Activated naive CD4-positive, alpha-beta T cell treated with anti-CD3 and anti-CD28 coated beads, Interleukin-2, amount 50 U/mL, for 16 hours (primary cell): ENCODE measurements around the gene ALS2.
"Not testable (repeated sequence)": the region's sequence is repeated elsewhere in the genome, so short reads cannot be mapped to it uniquely, and the experiment has no call there.

Experiments used
- DNase-seq: peaks from one replicate; pipeline ENCODE4 v3.0.0-alpha.2; 2020

Gene ALS2

DNA sequence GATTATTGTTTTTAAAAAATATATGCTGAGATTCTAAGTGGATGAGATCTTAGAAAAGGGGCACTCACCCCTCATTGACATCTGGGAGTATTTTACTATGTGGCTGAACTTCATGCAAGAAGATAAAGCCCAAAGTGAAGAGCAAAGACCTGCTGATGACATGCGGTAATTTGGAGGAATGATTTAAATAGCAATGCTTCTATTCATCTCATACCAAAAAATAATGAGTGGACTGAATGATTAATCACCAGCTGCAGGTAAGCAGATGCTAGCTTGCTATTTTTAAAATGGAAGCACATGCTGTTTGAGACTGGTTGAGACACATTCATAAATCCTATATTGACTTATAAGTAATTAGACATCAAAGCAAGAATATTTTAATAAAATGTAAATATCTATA lies 12.9 kb upstream of the ALS2 start:
- DNase-seq: no peak

DNA sequence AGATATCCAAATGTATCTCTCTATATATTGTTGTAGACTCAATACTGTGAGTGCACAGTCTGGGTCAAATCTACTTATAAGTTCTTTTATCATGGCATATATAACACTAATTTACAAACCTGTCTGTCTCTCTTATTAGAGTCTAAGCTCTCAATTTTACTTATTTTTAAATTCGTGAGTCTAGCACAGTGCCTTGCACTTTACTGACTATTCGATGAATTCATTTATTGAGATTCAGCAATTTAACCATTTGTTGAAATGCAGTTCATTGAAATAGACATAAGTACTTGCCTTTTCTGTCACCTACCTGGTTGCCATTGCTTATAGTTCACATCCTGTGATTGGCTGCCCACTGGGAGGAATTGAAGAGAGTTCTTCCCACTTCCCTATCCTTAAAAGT lies 10.3 kb upstream of the ALS2 start:
- DNase-seq: no peak

DNA sequence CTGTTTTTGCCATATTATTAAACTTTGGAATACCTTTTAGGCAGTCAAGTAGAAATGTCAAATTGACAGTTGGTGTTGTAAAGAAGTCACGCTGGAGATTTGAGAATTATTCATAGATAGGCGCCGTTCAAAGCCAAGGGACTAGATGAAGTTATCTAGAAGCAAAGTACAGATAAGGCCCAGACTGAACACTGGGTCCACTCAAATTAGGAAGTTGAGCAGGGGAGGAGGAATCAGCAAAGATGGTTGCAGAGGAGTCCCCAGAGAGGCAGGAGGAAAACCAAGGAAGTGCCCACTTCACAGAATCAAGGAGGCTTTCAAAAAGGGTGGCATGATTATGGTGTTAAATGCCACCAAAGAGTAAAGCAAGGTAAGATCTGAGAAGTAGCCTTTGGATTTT lies 9.6 kb upstream of the ALS2 start:
- no peak for DNase-seq

DNA sequence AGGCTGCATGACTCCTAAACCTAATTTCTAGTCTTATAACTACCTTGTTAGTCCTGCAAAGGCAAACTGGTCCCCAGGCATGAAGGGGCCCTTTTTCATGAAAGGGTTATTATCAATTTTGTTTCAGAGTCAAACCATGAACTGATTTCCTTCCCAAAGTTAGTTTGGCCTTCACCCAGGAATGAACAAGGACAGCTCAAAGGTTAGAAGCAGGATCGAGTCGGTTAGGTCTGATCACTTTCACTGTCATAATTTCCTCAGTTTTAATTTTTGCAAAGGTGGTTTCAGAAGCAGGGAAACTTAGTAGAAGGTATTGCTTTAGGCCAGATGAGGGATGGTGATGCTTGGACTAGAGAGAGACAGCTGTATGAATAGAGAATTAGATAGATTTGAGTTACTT lies 8.7 kb upstream of the ALS2 start:
- DNase-seq: no peak

DNA sequence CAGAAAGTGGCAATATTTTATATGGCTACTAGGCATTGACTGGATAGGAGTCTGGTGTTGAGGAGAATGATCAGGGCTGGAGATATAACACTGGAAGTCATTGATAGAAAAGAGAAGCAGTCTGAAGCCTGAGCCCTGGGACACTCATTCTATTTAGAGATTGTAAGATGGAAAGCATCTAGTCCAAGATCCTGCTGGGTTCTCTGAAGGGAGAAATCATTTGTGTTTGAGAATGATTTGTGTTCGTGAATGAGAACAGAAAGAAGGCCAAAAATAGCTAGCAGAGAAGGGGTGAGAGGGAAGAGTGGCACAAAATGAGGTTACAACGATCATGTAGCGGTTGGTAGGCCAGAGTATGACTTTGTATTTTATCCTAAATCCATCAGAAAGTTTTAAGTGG lies 7.6 kb upstream of the ALS2 start:
- DNase-seq: no peak

DNA sequence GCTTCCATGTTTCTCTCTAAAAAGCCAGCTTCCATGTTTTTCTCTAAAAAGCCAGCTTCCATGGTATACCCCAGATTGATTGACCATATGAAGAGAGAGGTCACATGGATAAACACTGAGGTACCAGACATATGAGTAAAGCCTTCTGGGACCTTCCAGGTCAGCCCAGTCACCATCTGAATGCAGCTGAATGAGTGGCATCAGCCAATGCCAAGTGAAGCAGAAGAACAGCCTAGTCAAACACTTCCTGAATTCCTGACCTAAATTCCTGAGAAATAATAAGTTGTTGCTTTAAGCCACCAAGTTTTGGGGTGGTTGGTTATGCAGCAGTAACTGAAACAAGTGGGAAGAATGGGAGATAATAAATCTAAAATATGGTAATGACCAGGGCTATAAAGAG lies 5.7 kb upstream of the ALS2 start:
- no peak for DNase-seq

DNA sequence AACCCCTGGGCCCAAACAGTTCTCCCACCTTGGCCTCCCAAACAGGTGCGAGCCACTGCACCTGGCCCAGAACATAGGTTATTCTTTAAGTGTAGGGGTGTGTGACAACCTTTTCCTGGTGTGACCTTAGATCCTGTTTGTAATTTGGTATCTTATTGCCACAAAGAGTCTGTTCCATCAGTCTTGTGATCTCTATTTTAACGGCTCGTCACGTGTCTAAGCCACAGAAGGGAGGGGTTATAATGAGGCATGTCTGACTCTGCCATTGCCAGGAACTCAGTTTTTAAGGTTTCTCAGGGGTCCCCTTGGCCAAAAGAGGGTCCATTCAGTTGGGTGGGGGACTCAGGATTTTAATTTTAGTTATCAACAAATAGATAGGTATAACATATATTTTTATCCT lies 4.4 kb upstream of the ALS2 start:
- DNase-seq: no peak

DNA sequence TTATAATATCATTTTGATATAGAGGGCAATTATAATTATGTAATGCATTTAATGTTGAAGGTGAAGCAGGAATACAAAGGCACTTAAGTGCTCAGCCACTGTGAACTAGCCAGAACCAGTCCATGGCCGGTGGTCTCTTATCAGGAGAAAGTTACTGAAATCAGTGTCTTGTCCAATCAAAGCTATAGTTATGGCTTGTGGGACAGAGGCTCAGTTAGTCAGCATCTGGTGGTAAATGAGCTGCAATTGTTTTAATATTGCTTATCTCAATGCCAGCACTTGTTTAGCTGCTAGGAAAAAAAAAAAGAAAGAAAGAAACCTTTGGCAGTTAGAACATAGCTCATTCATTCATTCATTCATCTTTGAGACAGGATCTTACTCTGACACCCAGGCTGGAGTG lies 3.8 kb upstream of the ALS2 start:
- no peak for DNase-seq

DNA sequence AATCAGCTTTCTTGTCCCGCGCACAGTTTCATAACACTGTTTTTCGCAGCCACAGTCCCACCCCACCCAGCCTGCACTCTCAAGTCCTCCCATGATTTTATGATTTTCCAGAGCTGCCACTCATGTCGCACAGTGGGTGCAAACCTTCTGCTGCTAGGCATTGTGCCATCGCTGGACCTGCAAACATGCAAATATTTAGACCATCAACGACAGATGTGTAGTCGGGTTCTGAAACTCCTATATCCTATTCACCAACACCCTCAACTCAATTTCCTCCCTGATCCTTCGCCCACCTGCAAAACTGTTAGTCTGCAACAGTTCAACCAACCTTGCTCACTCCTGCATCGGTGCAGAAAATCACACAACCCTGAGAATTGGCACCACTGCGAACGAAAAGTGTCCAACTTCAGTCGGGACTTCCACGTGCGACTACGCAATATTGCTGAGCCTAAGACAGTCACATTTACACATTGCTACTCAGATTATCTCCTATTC lies 871 bp upstream of the ALS2 start:
- peak; percentile 15 for DNase-seq

DNA sequence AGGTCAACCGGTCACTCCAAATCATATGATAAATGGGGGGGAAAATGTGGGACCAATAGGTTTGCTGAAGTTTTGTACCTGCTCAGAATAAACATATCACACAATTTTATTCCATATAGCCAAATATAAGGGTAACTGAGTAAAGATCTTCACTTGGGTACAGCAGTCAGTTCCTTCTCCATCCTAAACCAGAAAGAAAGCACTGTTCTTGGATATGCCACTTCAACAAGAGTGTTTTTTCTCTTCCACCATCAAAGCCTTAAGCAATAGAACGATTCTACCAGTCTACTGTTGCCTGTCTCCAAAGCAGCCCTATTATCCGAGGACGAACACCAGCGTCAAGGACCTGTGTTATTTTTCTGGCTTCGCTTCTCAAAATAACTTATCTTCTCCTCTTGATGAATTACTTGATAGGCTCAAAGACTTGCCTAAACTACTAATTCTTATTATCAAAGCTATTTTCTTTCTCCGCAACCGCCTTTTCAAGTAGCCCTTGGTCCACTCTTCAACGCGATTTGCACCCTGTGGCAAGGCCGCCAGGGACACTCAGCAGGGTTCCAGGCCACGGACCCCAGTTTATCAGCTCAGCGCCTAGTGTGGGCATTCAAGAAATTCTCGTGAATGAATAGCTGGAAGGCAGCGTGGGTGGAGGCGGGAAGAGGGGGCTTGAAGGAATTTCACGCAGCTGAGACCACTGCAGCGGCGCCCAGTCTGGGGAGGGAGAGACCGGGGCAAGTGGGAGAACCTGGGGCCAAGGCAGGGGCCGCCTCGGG lies 646 bp downstream of the ALS2 start:
- DNase-seq: no peak

DNA sequence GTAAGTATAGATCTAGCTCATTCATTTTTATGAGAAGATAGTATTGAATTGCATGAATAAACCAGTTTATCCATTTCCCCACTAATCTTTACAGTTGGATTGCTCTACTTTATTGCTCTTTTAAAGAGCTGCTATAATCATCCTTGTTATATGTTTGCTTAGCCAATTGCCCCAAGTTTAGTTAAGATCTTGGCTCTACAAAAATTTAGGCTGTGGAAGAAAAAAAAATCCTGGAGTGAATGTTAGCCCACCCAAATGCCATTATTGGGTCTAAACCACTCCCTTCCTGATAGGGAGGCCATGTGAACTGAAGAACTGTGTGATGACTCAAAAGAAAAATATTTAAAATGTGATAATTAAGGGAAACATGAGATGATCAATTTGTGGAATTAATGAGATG lies 2.9 kb downstream of the ALS2 start:
- DNase-seq: no peak

DNA sequence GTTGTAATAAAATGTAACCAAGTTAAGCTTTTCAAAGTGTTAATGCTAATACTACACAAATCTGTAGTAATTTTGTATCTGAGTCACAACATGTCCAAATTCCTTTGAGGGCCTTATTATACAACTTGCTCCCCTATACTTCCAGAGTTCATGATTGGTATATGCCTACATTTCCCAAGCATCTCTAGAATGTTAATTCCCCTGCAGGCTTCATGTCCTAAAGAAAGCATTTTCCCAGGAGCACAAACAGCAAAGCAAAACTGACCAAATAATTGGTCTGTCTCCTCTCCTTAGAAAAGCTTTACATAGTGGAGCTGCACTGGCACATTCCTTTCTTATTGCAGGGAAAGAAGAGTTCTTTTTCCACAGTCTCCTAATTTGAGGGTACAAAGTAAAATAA lies 3.7 kb downstream of the ALS2 start:
- DNase-seq: no peak

DNA sequence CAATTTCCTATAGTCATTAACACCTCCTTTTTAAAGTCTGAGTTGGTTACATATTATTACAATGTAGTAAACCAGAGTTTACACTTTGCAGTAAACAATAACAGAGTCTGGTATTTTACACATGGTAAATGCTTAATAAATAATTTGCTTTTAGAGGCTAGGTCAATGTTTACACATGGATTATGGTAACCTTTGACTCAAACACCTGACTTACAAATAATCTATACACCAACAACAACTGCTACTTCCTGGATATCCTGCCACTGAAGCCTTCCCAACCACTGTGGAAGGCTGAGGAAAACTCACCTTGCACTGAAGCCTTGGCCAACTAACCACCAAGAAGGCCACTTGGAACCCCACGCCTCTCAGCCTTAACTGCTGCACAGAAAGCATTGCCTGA lies 5.4 kb downstream of the ALS2 start:
- no peak for DNase-seq

DNA sequence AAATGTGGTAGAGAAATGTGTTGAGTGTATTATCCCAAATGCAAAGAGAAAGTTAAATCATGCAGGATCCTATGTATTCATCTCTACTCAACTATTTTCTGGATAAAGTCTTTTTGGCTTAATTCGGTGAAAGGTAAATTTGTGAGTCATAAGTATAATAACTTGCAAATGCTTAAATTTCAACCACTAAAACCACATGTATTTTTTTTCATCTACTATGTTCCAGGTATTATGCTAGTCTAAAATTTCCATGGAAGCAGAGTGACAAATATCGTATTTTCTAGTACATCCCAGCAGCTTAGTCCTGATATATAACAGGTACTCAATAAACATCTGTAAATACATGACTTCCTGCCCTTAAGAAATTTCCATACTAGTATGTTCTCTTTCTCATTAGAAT lies 6.2 kb downstream of the ALS2 start:
- no peak for DNase-seq

DNA sequence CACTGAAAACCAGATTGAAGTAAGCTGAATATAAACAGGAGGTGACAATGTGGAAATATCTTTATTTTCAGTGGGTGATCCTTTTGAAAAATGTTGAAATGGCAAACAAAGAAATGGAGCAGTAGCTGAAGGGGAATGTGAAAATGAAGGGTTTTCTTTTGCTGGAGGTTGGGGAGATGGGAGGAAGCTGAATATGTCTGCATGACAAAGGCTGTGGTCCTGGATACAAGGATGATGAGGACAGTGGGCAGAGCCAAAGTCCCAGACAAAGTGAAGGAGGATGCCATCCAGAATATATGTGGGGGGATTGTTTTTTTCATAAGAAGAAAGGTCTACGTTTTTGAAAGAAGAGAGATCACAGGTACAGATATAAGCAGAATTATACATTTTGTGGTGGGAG lies 6.7 kb downstream of the ALS2 start:
- DNase-seq: no peak

DNA sequence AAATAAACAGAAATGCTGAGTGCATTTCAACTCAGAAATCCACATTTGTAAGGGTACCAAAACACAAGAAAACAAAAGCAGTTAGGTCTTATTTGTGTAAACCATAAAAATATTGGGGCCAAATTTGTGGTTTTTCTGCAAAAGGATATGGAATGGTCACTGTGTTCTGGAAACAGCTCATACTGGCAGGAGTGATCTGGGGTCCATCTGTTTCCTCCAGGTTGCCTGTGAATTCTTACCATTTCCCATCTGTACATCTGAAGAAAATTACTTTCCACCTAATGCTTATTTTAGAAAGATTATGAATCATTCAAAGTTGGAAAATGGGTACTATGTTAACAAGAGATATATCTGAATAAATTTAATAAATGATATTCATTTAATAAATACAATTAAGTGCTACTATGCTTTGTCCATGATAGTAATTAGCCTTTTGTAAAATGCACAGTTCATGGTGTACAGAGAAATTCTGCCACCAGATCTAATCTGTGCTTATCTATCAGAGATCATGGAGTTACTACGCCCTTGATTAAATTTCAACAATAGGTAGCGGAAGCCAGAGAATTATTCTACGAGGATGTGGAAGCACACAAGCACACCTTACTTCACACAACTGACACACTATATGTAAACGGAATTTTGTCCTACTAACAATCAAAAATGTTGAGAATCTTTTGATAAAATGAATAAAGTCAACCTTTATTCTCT lies 10.9 kb downstream of the ALS2 start:
- DNase-seq: no peak

DNA sequence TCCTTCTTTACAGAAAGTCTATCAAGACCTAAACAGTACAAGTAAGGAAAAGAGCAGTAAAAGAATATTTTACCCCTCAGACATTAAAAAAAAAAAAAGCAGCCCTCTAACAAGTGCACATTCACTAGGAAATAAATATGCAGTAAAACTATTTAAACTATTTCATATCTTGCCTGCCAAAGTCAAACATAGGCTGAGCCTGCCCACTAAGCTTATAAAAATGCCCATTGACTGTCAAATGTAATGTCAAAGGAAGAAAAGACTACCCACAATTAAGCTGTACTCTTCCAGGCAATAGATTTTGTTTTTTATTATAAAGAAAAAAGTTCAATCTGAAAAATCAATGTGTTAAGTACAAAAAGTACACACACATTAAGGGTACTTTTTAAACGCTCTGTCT lies 11.8 kb downstream of the ALS2 start:
- DNase-seq: no peak

DNA sequence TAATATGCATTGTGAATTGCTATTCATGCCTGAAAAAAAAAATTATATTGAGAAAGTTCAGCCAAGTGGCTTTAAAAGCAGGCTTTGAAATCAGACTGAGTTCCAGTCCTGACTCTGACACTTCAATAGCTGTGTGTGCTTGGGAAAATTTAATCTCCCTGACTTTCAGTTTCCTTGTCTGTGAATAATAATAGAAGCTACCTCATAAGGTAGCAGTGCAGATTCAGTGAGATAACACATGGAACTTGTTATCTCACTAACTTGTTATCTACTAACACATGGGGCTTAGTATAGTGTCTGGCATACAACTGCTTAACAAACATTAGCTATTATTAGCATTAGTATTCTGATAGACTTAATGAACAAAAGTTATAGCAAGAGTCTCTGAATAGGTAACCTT lies 14.9 kb downstream of the ALS2 start:
- DNase-seq: no peak

DNA sequence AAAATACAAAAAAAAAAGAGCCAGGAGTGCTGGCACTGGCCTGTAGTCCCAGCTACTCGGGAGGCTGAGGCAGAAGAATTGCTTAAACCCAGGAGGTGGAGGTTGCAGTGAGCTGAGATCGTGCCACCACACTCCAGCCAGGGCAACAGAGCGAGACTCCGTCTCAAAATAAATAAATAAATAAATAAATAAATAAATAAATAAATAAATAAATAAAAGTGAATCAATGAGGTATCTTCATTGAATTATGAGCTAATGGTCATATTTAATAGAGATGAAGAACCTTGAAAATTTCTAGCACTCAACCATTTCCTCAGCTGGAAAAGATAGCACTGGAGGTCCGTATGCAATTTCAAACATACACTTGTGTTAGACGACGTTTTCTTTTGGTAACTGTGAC lies 16.3 kb downstream of the ALS2 start:
- not testable (repeated sequence) for DNase-seq

DNA sequence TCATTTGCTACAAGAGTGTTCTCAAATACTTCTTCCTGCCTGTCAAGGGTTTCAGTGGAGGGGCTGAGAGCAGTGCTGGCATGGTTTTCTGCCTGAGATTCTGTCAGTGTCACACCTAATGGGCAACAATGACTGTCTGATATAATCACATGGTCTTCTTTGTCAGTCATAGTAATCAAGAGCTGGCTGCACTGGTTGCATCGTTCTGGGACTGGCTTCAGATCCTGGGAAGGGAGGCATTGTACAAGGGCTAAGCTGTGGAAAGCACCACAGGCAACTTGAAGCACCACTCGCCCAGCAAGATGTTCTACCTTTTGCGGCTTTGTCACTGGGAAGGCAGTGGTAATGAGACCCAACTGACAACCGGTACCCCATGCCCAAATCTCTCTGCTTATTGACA lies 19.6 kb downstream of the ALS2 start:
- DNase-seq: no peak

DNA sequence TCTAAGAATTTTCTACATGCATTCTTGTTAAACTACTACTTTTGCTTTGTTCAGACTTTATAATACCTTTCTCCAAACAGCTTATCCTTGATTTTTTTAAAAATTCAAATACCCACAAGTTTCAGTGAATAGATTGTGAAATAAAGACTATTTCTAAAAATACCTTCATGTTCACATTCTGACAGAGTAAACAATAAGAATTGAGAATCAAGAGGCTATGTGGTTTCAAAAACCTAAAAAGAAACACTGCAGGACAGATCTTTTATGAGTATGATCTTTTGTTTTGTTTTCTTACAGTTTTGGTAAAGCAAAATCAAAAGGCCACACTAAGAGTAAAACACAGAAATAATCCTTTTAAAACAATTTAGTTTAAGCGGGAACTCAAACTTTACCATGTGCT lies 21.2 kb downstream of the ALS2 start:
- DNase-seq: no peak

DNA sequence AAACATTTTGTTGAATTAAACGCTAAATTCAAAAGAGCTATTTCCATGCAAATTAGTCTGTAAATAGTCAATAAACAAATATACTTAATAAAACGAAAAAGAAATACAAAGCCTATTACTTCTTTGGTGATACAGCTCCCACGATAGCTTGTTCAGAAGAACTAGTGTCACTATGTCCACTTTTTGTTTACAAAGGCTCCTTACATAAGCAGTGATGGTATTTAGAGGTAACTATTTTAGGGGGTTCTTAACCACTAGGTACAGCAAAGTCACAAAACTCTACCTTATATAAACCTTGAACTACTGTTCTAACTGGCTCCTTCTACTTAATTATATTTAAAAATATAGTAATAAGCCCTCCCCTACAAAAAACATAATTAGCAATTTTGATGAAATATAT lies 21.9 kb downstream of the ALS2 start:
- no peak for DNase-seq

DNA sequence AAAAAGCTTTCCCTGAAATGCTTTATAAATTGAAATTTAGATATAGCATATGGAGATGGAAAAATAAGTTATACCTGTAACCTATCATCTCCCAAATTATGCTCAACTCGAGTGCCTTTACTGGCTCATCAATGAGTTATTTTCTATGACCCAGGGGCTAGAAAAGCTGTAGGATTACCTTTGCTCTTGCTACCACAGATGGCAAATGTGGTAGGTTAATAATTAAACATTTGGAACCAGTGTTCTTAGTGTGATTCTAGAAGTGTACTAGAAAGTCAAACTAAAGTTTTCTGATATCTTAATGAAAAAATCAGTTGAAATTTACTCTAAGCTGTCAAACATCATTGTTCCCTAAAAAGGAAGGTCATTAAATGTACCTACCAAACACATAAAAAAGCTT lies 22.5 kb downstream of the ALS2 start:
- DNase-seq: no peak

DNA sequence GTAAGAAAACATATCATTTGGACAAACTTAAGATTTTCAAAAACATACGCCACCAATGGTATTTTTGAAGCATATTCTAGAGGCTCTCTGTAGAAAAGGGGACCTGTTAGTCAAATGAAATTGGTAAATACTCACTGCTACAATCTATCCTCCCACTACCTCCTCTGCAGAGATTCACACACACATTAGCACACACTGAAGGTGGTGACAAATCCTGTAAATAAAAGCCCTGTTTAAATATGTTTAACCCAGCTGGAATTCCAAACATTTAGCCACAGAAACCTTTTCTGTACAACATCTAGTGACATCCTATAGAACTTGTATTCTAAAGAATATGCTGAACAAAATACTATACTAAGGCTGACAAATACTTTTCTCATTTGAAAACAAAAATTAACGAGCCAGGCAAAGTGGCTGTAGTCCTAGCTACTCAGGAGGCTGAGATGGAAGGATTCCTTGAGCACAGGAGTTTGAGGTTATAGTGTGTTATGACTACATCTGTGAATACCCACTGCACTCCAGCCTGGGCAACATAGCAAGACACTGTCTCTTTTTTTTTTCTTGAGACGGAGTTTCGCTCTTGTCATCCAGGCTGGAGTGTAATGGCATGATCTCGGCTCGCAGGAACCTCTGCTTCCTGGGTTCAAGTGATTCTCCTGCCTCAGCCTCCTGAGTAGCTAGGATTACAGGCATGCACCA lies 25.9 kb downstream of the ALS2 start:
- DNase-seq: no peak
